Stimulated activated CD8-positive, alpha-beta memory T cell treated with anti-CD3 and anti-CD28 coated beads, Interleukin-7, amount 100 ng/mL, for 48 hours (primary cell): ENCODE measurements around the gene PMEPA1.

Experiments used
- DNase-seq, 2 donors: peaks; one replicate each; pipeline ENCODE4 v3.0.0-alpha.2; 2020; ENCODE audit warnings: low read depth in 1 of 2; ENCODE audit errors: extremely low read depth in 1 of 2

The PMEPA1 gene

GRCh38 chr20:57695012-57695411, 14.8 kb downstream of the PMEPA1 start:
- no peak for DNase-seq

- no peak for DNase-seq
These were observed 15.3 kb downstream of the PMEPA1 start for GRCh38 chr20:57694481-57694880.

- DNase-seq: no peak
These were observed 16.0 kb downstream of the PMEPA1 start for GRCh38 chr20:57693670-57694329.

- no peak for DNase-seq
These were observed 16.7 kb downstream of the PMEPA1 start for GRCh38 chr20:57693002-57693582.

- no peak for DNase-seq
These were observed 17.4 kb downstream of the PMEPA1 start for GRCh38 chr20:57692393-57692792.

GRCh38 chr20:57691699-57692098, 18.1 kb downstream of the PMEPA1 start:
- DNase-seq: no peak

GRCh38 chr20:57690525-57690924, 19.3 kb downstream of the PMEPA1 start:
- no peak for DNase-seq

- DNase-seq: no peak
These were observed 19.9 kb downstream of the PMEPA1 start for GRCh38 chr20:57689745-57690481.

- no peak for DNase-seq
These were observed 21.0 kb downstream of the PMEPA1 start for GRCh38 chr20:57688864-57689263.

- DNase-seq: no peak
These were observed 21.5 kb downstream of the PMEPA1 start for GRCh38 chr20:57688295-57688694.

- no peak for DNase-seq
These were observed 22.7 kb downstream of the PMEPA1 start for GRCh38 chr20:57686931-57687652.

- DNase-seq: no peak
These were observed 24.6 kb downstream of the PMEPA1 start for GRCh38 chr20:57685146-57685758.

GRCh38 chr20:57684808-57685140, 25.0 kb downstream of the PMEPA1 start:
- DNase-seq: no peak

- no peak for DNase-seq
These were observed 25.7 kb downstream of the PMEPA1 start for GRCh38 chr20:57683881-57684807.

- no peak for DNase-seq
These were observed 26.5 kb downstream of the PMEPA1 start for GRCh38 chr20:57683287-57683686.

GRCh38 chr20:57682184-57683101, 27.4 kb downstream of the PMEPA1 start:
- DNase-seq: no peak

- no peak for DNase-seq
These were observed 28.6 kb downstream of the PMEPA1 start for GRCh38 chr20:57680934-57681914.
